Left lung (tissue), 10 donors: ENCODE results near the gene GCNT1. TPM values are rescaled to one million over a fixed set of nuclear protein-coding genes. Genes with fewer than 3 reads are reported as not detected.
"Not testable (repeated sequence)": the region's sequence is repeated elsewhere in the genome, so short reads cannot be mapped to it uniquely, and the experiment has no call there.

Source experiments
- ATAC-seq: fragments of 200-7000 bp; cut with Tn5 transposase; one replicate; pipeline ENCODE4 v1.9.1; 2020; ENCODE audit warnings: moderate library complexity
- DNase-seq, 4 donors: peaks; one replicate each; pipeline ENCODE4 v3.0.0-alpha.2; 2013 to 2020
- H3K27ac ChIP-seq, 2 donors: fragments of 200-600 bp; sonication (generic) in 1 of 2; one replicate each; pipeline versions ENCODE4 v1.5.0 to v1.8.0; 2020 to 2021
- H3K27me3 ChIP-seq, 2 donors: fragments of 200-600 bp; sonication (generic) in 1 of 2; one replicate each; pipeline versions ENCODE4 v1.5.0 to v1.8.0; 2020 to 2021
- H3K36me3 ChIP-seq, 2 donors: fragments of 200-600 bp; sonication (generic) in 1 of 2; one replicate each; pipeline versions ENCODE4 v1.5.0 to v1.8.0; 2020 to 2021
- H3K4me1 ChIP-seq, 2 donors: fragments of 200-600 bp; one replicate each; pipeline ENCODE4 v1.8.0; 2021
- H3K4me3 ChIP-seq, 2 donors: fragments of 200-600 bp; sonication (generic) in 1 of 2; one replicate each; pipeline versions ENCODE4 v1.5.0 to v1.8.0; 2020 to 2021; ENCODE audit warnings: mild to moderate bottlenecking in 1 of 2
- H3K9me3 ChIP-seq, 2 donors: fragments of 200-600 bp; sonication (generic) in 1 of 2; one replicate each; pipeline versions ENCODE4 v1.5.0 to v1.8.0; 2020 to 2021
- CTCF ChIP-seq, 2 donors: fragments of 200-600 bp; sonication (generic) in 1 of 2; IDR thresholded peaks; one replicate each; pipeline versions ENCODE4 v1.5.0 to v1.8.0; 2021; ENCODE audit warnings: antibody characterized with exemption in 2 of 2
- intact Hi-C, 2 donors: fragments of 100-400 bp; cut with DNase I; formaldehyde crosslinking; loops; one replicate each; pipeline versions ENCODE4 v1.11.2 to v1.14.2; 2022
- polyA plus RNA-seq, 6 donors: library from polyadenylated mRNA; unstranded; fragments of 120-200 nt; gene quantifications; one replicate each; pipeline ENCODE4 v1.2.1, GENCODE V29; 2013; ENCODE audit not compliant: insufficient read length in 6 of 6
- total RNA-seq, 2 donors: library from RNA; stranded (reverse); fragmentation: NEBNext Ultra II Directional; extraction: Animal tissue kit (Norgen Biotek cat#: 25700); gene quantifications; one replicate each; pipeline ENCODE4 v1.2.1, GENCODE V29; 2021
- donor health status: DM: no; HTN: yes; CAD: no.
- donor health status: DM: no; HTN: no; CAD: no.

The GCNT1 gene
- total and polyA plus RNA-seq, 8 donors: 4.6 to 17.0 (median 5.7) TPM

- TF ChIP-seq CTCF (IDR thresholded peaks at IDR 0.05): no peak
- ATAC-seq (no peak), DNase-seq (no peak)
- no peaks in the 10 kb centered on the region for H3K9me3 ChIP-seq
- intact Hi-C loops: no loop called here
- H3K36me3 ChIP-seq: no peaks in the 10 kb centered on the region
- H3K27ac ChIP-seq: no peak overlapping the region
- H3K4me3 ChIP-seq: no peak overlapping the region
- no peaks in the 10 kb centered on the region for H3K4me1 ChIP-seq
- no peaks in the 10 kb centered on the region for H3K27me3 ChIP-seq
These were observed 57.4 kb downstream of the GCNT1 start for GRCh38 chr9:76516350-76516749.

DNA sequence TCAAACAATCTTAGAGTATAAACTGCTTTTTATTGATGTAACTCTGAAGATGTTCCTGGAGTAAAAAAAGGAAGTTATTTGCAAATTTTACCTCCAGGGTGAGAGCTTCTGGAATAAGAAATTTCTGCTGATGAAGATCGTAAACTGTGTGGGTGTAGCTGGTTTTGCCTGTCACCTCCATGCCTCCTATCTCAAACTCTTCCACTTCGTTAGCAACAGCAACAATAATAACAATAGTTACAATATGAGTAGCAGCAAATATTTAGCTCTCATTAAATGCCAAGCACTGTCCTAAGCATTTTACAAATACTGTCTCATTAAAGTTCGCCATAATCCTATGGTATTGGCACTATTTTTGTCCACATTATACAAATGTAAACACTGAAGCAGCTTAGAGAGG, 57.9 kb downstream of the GCNT1 start:
- H3K4me3 ChIP-seq: no peak overlapping the region
- ATAC-seq: no peak
- no peaks in the 10 kb centered on the region for H3K9me3 ChIP-seq
- no peak overlapping the region for H3K27ac ChIP-seq
- no peaks in the 10 kb centered on the region for H3K4me1 ChIP-seq
- TF ChIP-seq CTCF (IDR thresholded peaks at IDR 0.05): no peak
- no peaks in the 10 kb centered on the region for H3K27me3 ChIP-seq
- no peaks in the 10 kb centered on the region for H3K36me3 ChIP-seq
- DNase-seq: no peak
- intact Hi-C loops: no loop called here

GRCh38 chr9:76519075-76519835, 60.3 kb downstream of the GCNT1 start:
- no peaks in the 10 kb centered on the region for H3K36me3 ChIP-seq
- no peak overlapping the region for H3K4me3 ChIP-seq
- DNase-seq: no peak
- H3K4me1 ChIP-seq: no peaks in the 10 kb centered on the region
- no peaks in the 10 kb centered on the region for H3K27me3 ChIP-seq
- H3K9me3 ChIP-seq: no peaks in the 10 kb centered on the region
- no peak for ATAC-seq
- intact Hi-C loops: no loop called here
- no peak overlapping the region for H3K27ac ChIP-seq
- TF ChIP-seq CTCF (IDR thresholded peaks at IDR 0.05): no peak

- Histone ChIP-seq H3K4me3 (no peak overlapping the region), H3K27me3 (no peaks in the 10 kb centered on the region), H3K36me3 (no peaks in the 10 kb centered on the region), H3K9me3 (no peaks in the 10 kb centered on the region), H3K4me1 (peaks cover 0 to 4% of the 10 kb centered on the region in 2 donors), H3K27ac (no peak overlapping the region)
- no peak for ATAC-seq
- DNase-seq: no peak
- intact Hi-C loops: no loop called here
- no peak for TF ChIP-seq CTCF (IDR thresholded peaks at IDR 0.05)
These were observed 62.3 kb downstream of the GCNT1 start for GRCh38 chr9:76521244-76521681.

DNA sequence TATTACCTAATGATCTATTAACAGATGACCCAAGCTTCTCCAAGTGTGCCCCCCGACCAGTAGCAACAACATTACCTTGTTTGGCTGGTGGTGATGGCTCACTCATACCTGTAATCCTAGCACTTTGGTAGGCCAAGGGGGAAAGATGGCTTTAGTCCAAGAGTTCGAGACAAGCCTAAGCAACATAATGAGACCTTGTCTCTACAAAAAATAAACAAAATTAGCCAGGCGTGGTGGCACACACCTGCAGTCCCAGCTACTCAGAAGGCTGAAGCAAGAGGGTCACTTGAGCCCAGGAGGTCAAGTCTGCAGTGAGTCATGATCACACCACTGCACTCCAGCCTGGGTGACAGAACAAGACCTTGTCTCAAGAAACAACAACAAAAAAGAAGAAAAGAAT, 62.9 kb downstream of the GCNT1 start:
- intact Hi-C loops: no loop called here

GRCh38 chr9:76523617-76524200, 64.7 kb downstream of the GCNT1 start:
- H3K36me3 ChIP-seq, H3K4me3 ChIP-seq, DNase-seq, ATAC-seq, intact Hi-C loops, H3K27me3 ChIP-seq, H3K4me1 ChIP-seq, H3K9me3 ChIP-seq, H3K27ac ChIP-seq: not testable (repeated sequence)

More for the DNA sequence above, 62.9 kb downstream of the GCNT1 start:
- Histone ChIP-seq H3K4me1 (peaks cover 0 to 4% of the 10 kb centered on the region in 2 donors), H3K36me3 (no peaks in the 10 kb centered on the region), H3K4me3 (no peak overlapping the region), H3K27me3 (no peaks in the 10 kb centered on the region), H3K9me3 (no peaks in the 10 kb centered on the region), H3K27ac (no peak overlapping the region)
- ATAC-seq (peak; percentile 50), DNase-seq (no peak)
- no peak for TF ChIP-seq CTCF (IDR thresholded peaks at IDR 0.05)
